BE2C (cell line): Measurements from ENCODE around the gene OR10H1.
"Not testable (repeated sequence)": the region's sequence is repeated elsewhere in the genome, so short reads cannot be mapped to it uniquely, and the experiment has no call there.

ENCODE experiments used
- DNase-seq: peaks from one replicate; pipeline ENCODE4 v3.0.0-alpha.2; 2020
- H3K27me3 ChIP-seq: fragments of 250-450 bp; sonication (Bioruptor Pico); 2 replicates; pipeline ENCODE4 v1.5.1; 2020; ENCODE audit warnings: mild to moderate bottlenecking
- H3K36me3 ChIP-seq: fragments of 250-450 bp; sonication (Bioruptor Pico); 2 replicates; pipeline ENCODE4 v1.5.1; 2020; ENCODE audit warnings: mild to moderate bottlenecking
- H3K4me1 ChIP-seq: fragments of 250-450 bp; sonication (Bioruptor Pico); 2 replicates; pipeline ENCODE4 v1.5.1; 2020
- H3K4me3 ChIP-seq: 2 replicates; pipeline ENCODE4 v1.5.1; 2011; ENCODE audit warnings: low read depth, low read length
- H3K9me3 ChIP-seq: fragments of 250-450 bp; sonication (Bioruptor Pico); 2 replicates; pipeline ENCODE4 v1.5.1; 2020
- CTCF ChIP-seq: IDR thresholded peaks from 2 replicates; pipeline ENCODE4 v1.5.1; 2012; ENCODE audit warnings: mild to moderate bottlenecking, low read depth, low read length

The OR10H1 gene

GRCh38 chr19:15776991-15777970 is 38.2 kb downstream of the OR10H1 start:
- no peaks in the 10 kb centered on the region for H3K4me1 ChIP-seq
- H3K36me3 ChIP-seq, result no peaks in the 10 kb centered on the region
- no peak overlapping the region for H3K4me3 ChIP-seq
- no peak for DNase-seq
- no peaks in the 10 kb centered on the region for H3K27me3 ChIP-seq
- no peak for TF ChIP-seq CTCF
- no peaks in the 10 kb centered on the region for H3K9me3 ChIP-seq

- no peak overlapping the region for H3K4me3 ChIP-seq
- H3K27me3 ChIP-seq, result no peaks in the 10 kb centered on the region
- TF ChIP-seq CTCF, result no peak
- no peaks in the 10 kb centered on the region for H3K36me3 ChIP-seq
- H3K9me3 ChIP-seq, result no peaks in the 10 kb centered on the region
- DNase-seq, result no peak
- no peaks in the 10 kb centered on the region for H3K4me1 ChIP-seq
Observed at GRCh38 chr19:15776264-15776663, 39.2 kb downstream of the OR10H1 start.

GRCh38 chr19:15775249-15775648 is 40.2 kb downstream of the OR10H1 start:
- no peak for DNase-seq
- no peak for TF ChIP-seq CTCF
- H3K27me3 ChIP-seq, result no peaks in the 10 kb centered on the region
- H3K4me3 ChIP-seq, result no peak overlapping the region
- H3K4me1 ChIP-seq, result no peaks in the 10 kb centered on the region
- no peaks in the 10 kb centered on the region for H3K9me3 ChIP-seq
- H3K36me3 ChIP-seq, result no peaks in the 10 kb centered on the region

GRCh38 chr19:15774159-15774558 is 41.3 kb downstream of the OR10H1 start:
- not testable (repeated sequence) for H3K36me3 ChIP-seq, H3K4me1 ChIP-seq, H3K9me3 ChIP-seq, DNase-seq, H3K4me3 ChIP-seq, H3K27me3 ChIP-seq

- no peak for TF ChIP-seq CTCF
- DNase-seq, result no peak
- Histone ChIP-seq H3K4me3 (no peak overlapping the region), H3K4me1 (no peaks in the 10 kb centered on the region), H3K9me3 (no peaks in the 10 kb centered on the region), H3K27me3 (no peaks in the 10 kb centered on the region), H3K36me3 (no peaks in the 10 kb centered on the region)
Observed at GRCh38 chr19:15769586-15769985, 45.9 kb downstream of the OR10H1 start.

GRCh38 chr19:15759962-15760565 is 55.4 kb downstream of the OR10H1 start:
- Histone ChIP-seq H3K36me3 (no peaks in the 10 kb centered on the region), H3K4me1 (no peaks in the 10 kb centered on the region), H3K27me3 (no peaks in the 10 kb centered on the region), H3K4me3 (no peak overlapping the region), H3K9me3 (no peaks in the 10 kb centered on the region; the same call in 1 of the 2 replicates)
- peak; percentile 26 for DNase-seq
- TF ChIP-seq CTCF, result peak; percentile 31
